IPS DF 6.9 (cell line): ENCODE data around the gene FTCDNL1.

ENCODE experiments used
- DNase-seq: peaks from one replicate; pipeline ENCODE4 v3.0.0-alpha.2; 2013; ENCODE audit warnings: low read depth, low spot score
- H3K27ac ChIP-seq: one replicate; pipeline ENCODE4 v1.5.1; 2013; ENCODE audit warnings: low read length, control low read depth
- H3K27me3 ChIP-seq: 2 replicates; pipeline ENCODE4 v1.6.1; 2013; ENCODE audit warnings: mild to moderate bottlenecking, low read length; ENCODE audit not compliant: control insufficient read depth, insufficient read depth
- H3K36me3 ChIP-seq: 2 replicates; pipeline ENCODE4 v1.6.1; 2013; ENCODE audit warnings: low read length; ENCODE audit not compliant: control insufficient read depth, insufficient read depth
- H3K4me1 ChIP-seq: 2 replicates; pipeline ENCODE4 v1.6.1; 2013; ENCODE audit warnings: low read length; ENCODE audit not compliant: control insufficient read depth, insufficient read depth
- H3K4me3 ChIP-seq: 2 replicates; pipeline ENCODE4 v1.5.1; 2013; ENCODE audit warnings: mild to moderate bottlenecking, low read length
- H3K9me3 ChIP-seq: 2 replicates; pipeline ENCODE4 v1.6.1; 2013; ENCODE audit warnings: low read length, inconsistent platforms; ENCODE audit not compliant: control insufficient read depth, insufficient read depth
- WGBS: extraction: QIAGEN DNeasy Blood & Tissue Kit; methylation state at CpG from one replicate; pipeline ENCODE4 v1.1.7; 2013; ENCODE audit warnings: mixed read lengths, missing lambda C conversion rate; ENCODE audit not compliant: insufficient read length, insufficient coverage; 5-methylcytosine and 5-hydroxymethylcytosine counted together

The FTCDNL1 gene

GRCh38 chr2:199818026-199818425 is 33.0 kb downstream of the FTCDNL1 start:
- no CpG with 5 or more reads among the region's 2 CpGs for WGBS
- H3K27me3 ChIP-seq: no peaks in the 10 kb centered on the region
- DNase-seq: no peak
- H3K4me3 ChIP-seq: no peak overlapping the region
- no peaks in the 10 kb centered on the region for H3K4me1 ChIP-seq
- H3K9me3 ChIP-seq: no peaks in the 10 kb centered on the region
- no peaks in the 10 kb centered on the region for H3K36me3 ChIP-seq
- no peak overlapping the region for H3K27ac ChIP-seq

DNA sequence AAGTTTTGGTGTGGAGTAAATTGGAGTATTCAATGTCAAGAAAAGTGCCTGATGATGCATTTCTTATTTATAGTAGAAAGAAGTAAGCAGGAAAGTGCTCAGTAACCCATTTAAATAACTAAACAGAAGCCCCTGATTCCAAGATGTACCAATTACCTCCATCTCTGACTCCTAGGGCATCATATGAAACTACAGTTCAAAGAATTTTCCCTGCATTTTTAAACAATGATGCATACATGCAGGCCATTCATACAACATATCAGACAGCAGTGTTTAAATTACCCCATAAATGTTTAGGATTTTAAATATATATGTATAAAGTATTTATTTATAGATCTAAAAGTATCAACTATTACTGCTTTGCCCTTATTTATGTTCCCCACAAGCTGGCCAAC is 36.2 kb downstream of the FTCDNL1 start:
- Histone ChIP-seq H3K36me3 (no peaks in the 10 kb centered on the region), H3K4me1 (no peaks in the 10 kb centered on the region), H3K4me3 (no peak overlapping the region)

DNA sequence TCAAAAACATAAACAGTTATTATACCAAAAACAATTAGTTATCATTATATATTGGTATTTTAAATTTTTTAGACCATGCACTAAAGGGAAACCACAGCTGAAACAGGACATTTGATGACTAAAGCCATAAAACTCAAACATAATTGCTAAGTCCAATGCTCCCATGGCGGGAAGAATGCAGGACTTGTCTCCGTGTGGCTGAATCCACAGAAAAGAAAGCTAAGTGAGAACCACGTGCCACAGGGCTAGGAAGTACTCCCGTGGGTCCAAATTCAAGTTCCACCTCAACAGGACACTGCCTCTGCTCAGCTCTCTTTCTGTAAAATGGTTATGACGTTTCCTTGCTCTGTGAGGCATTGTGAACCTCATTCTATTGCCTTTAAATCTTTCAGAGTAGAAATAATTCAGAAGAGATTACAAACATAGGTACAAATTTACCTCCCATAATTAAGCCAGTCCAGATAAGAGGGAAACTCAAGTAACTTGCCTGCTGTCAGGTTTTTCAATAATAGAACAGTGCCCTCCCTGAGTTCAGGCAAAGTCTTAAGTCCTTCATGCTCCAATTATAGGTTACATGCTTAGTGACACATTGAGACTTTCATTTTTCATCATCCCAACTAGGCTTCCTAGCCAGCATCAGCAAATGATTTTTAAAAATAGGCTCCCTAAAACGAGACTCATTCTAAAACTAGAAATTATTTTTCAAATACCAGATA is 36.7 kb downstream of the FTCDNL1 start:
- no peaks in the 10 kb centered on the region for H3K9me3 ChIP-seq
- no peaks in the 10 kb centered on the region for H3K4me1 ChIP-seq
- H3K4me3 ChIP-seq: no peak overlapping the region
- H3K36me3 ChIP-seq: no peaks in the 10 kb centered on the region
- H3K27ac ChIP-seq: no peak overlapping the region
- H3K27me3 ChIP-seq: no peaks in the 10 kb centered on the region
- WGBS: no CpG with 5 or more reads among the region's 6 CpGs
- DNase-seq: no peak

More for the DNA sequence above, 36.2 kb downstream of the FTCDNL1 start:
- Histone ChIP-seq H3K9me3 (no peaks in the 10 kb centered on the region), H3K27ac (no peak overlapping the region), H3K27me3 (no peaks in the 10 kb centered on the region)
- DNase-seq: no peak

GRCh38 chr2:199812493-199812892 is 38.5 kb downstream of the FTCDNL1 start:
- no peaks in the 10 kb centered on the region for H3K9me3 ChIP-seq
- H3K36me3 ChIP-seq: no peaks in the 10 kb centered on the region
- H3K4me1 ChIP-seq: no peaks in the 10 kb centered on the region
- no peak overlapping the region for H3K27ac ChIP-seq
- H3K4me3 ChIP-seq: no peak overlapping the region
- no peaks in the 10 kb centered on the region for H3K27me3 ChIP-seq
- WGBS: no CpG with 5 or more reads among the region's 8 CpGs
- DNase-seq: no peak

- Histone ChIP-seq H3K27me3 (no peaks in the 10 kb centered on the region), H3K36me3 (no peaks in the 10 kb centered on the region), H3K4me3 (no peak overlapping the region), H3K9me3 (no peaks in the 10 kb centered on the region), H3K4me1 (no peaks in the 10 kb centered on the region), H3K27ac (no peak overlapping the region)
- no CpG with 5 or more reads among the region's 2 CpGs for WGBS
- DNase-seq: no peak
These were observed 39.6 kb downstream of the FTCDNL1 start for GRCh38 chr2:199811346-199811745.

- DNase-seq: no peak
- Histone ChIP-seq H3K4me1 (no peaks in the 10 kb centered on the region), H3K36me3 (no peaks in the 10 kb centered on the region), H3K27me3 (no peaks in the 10 kb centered on the region), H3K27ac (no peak overlapping the region), H3K4me3 (no peak overlapping the region), H3K9me3 (no peaks in the 10 kb centered on the region)
- no CpG with 5 or more reads among the region's 7 CpGs for WGBS
These were observed 40.4 kb downstream of the FTCDNL1 start for GRCh38 chr2:199810422-199811171.

- Histone ChIP-seq H3K4me3 (no peak overlapping the region), H3K4me1 (no peaks in the 10 kb centered on the region), H3K36me3 (no peaks in the 10 kb centered on the region), H3K27me3 (no peaks in the 10 kb centered on the region), H3K27ac (no peak overlapping the region), H3K9me3 (no peaks in the 10 kb centered on the region)
- no peak for DNase-seq
These were observed 43.0 kb downstream of the FTCDNL1 start for GRCh38 chr2:199807966-199808365.

GRCh38 chr2:199806179-199806578 is 44.8 kb downstream of the FTCDNL1 start:
- Histone ChIP-seq H3K4me1 (no peaks in the 10 kb centered on the region), H3K27me3 (no peaks in the 10 kb centered on the region), H3K27ac (no peak overlapping the region), H3K4me3 (no peak overlapping the region), H3K36me3 (no peaks in the 10 kb centered on the region), H3K9me3 (no peaks in the 10 kb centered on the region)
- no CpG with 5 or more reads among the region's 7 CpGs for WGBS
- no peak for DNase-seq

- no peaks in the 10 kb centered on the region for H3K4me1 ChIP-seq
- no peak for DNase-seq
- no CpG with 5 or more reads among the region's 1 CpG for WGBS
- H3K9me3 ChIP-seq: no peaks in the 10 kb centered on the region
- H3K36me3 ChIP-seq: no peaks in the 10 kb centered on the region
- no peak overlapping the region for H3K27ac ChIP-seq
- H3K4me3 ChIP-seq: no peak overlapping the region
- no peaks in the 10 kb centered on the region for H3K27me3 ChIP-seq
These were observed 46.2 kb downstream of the FTCDNL1 start for GRCh38 chr2:199804831-199805230.

GRCh38 chr2:199798831-199799580 is 52.0 kb downstream of the FTCDNL1 start:
- no CpG with 5 or more reads among the region's 10 CpGs for WGBS
- Histone ChIP-seq H3K4me1 (peaks cover 1% of the 10 kb centered on the region), H3K27ac (no peak overlapping the region), H3K27me3 (no peaks in the 10 kb centered on the region), H3K4me3 (no peak overlapping the region), H3K9me3 (no peaks in the 10 kb centered on the region), H3K36me3 (no peaks in the 10 kb centered on the region)
- DNase-seq: no peak
